HepG2 (cell line): ENCODE results near the gene ZNF284. TPM values are rescaled to one million over a fixed set of nuclear protein-coding genes. Genes with fewer than 3 reads are reported as not detected.

Experiments used
- CHCHD3 ChIP-seq: sonication (generic); formaldehyde crosslinking; IDR thresholded peaks from 2 replicates; pipeline ENCODE4 v1.8.0; 2022; ENCODE audit warnings: mild to moderate bottlenecking, missing genetic modification reagents, moderate library complexity
- EED ChIP-seq: sonication (generic); formaldehyde crosslinking; IDR thresholded peaks from 2 replicates; pipeline ENCODE4 v1.5.0; 2020; ENCODE audit warnings: mild to moderate bottlenecking, missing genetic modification reagents
- IRX3 ChIP-seq: sonication (generic); formaldehyde crosslinking; IDR thresholded peaks from 2 replicates; pipeline ENCODE4 v1.8.1; 2023; ENCODE audit warnings: mild to moderate bottlenecking, low read depth, missing genetic modification reagents, borderline replicate concordance
- JDP2 ChIP-seq: sonication (generic); formaldehyde crosslinking; IDR thresholded peaks from 2 replicates; pipeline ENCODE4 v1.8.1; 2022; ENCODE audit warnings: missing genetic modification reagents, borderline replicate concordance
- MED8 ChIP-seq: sonication (generic); formaldehyde crosslinking; IDR thresholded peaks from 2 replicates; pipeline ENCODE4 v1.8.1; 2023; ENCODE audit warnings: mild to moderate bottlenecking, missing genetic modification reagents; ENCODE audit not compliant: insufficient replicate concordance
- MEF2D ChIP-seq: sonication (generic); formaldehyde crosslinking; IDR thresholded peaks from 2 replicates; pipeline ENCODE4 v1.5.1; 2020; ENCODE audit warnings: mild to moderate bottlenecking, missing genetic modification reagents
- MYNN ChIP-seq: sonication (generic); formaldehyde crosslinking; IDR thresholded peaks from 2 replicates; pipeline ENCODE4 v1.4.0; 2020; ENCODE audit warnings: mild to moderate bottlenecking, low read depth, missing genetic modification reagents
- NFRKB ChIP-seq: fragments of 450-650 bp; IDR thresholded peaks from 2 replicates; pipeline ENCODE4 v1.6.1; 2017
- TBP ChIP-seq: sonication (generic); formaldehyde crosslinking; IDR thresholded peaks from 2 replicates; pipeline ENCODE4 v1.5.0; 2020; ENCODE audit warnings: missing genetic modification reagents
- ZKSCAN8 ChIP-seq: IDR thresholded peaks from 2 replicates; pipeline ENCODE4 v1.6.1; 2016; ENCODE audit warnings: borderline replicate concordance, missing genetic modification reagents, missing compliant biosample characterization
- ZNF180 ChIP-seq: sonication (generic); formaldehyde crosslinking; IDR thresholded peaks from 2 replicates; pipeline ENCODE4 v1.4.0; 2020; ENCODE audit warnings: low read depth, missing genetic modification reagents, borderline replicate concordance
- polyA plus RNA-seq, 8 experiments: library from polyadenylated mRNA; depleted of rRNA in 3 of 8; stranded (reverse) in 7 of 8; unstranded in 1 of 8; fragments of >200 nt; fragmentation: Illumina TruSeq in 4 of 8; extraction: Trizol in 4 of 8; gene quantifications; 2 replicates each; pipeline versions ENCODE4 v1.2.1 to v1.2.3, GENCODE V29; 2011 to 2016; ENCODE audit warnings: low read depth in 4 of 8, missing spikeins in 1 of 8, mixed read lengths in 1 of 8; ENCODE audit not compliant: insufficient read depth in 1 of 8
- total RNA-seq, 5 experiments: library from RNA; depleted of rRNA; stranded (reverse); fragments of >200 nt; fragmentation: Illumina TruSeq; extraction: Trizol; gene quantifications; 2 replicates each; pipeline ENCODE4 v1.2.3, GENCODE V29; 2016; ENCODE audit warnings: low read depth in 1 of 5
- TF ChIP-seq, protein P1 (sequence below): sonication (generic); formaldehyde crosslinking; IDR thresholded peaks from 2 replicates; pipeline ENCODE4 v1.5.1; 2020; ENCODE audit warnings: mild to moderate bottlenecking, missing genetic modification reagents, borderline replicate concordance
- TF ChIP-seq, protein P2 (sequence below): sonication (generic); formaldehyde crosslinking; IDR thresholded peaks from 2 replicates; pipeline ENCODE4 v1.5.0; 2020; ENCODE audit warnings: mild to moderate bottlenecking, low read depth, missing genetic modification reagents, borderline replicate concordance
- TF ChIP-seq, protein P3 (sequence below): IDR thresholded peaks from 2 replicates; pipeline ENCODE4 v1.6.1; 2016; ENCODE audit warnings: low read depth, borderline replicate concordance
- TF ChIP-seq, protein P4 (sequence below): sonication (generic); formaldehyde crosslinking; IDR thresholded peaks from 2 replicates; pipeline ENCODE4 v1.4.0; 2020; ENCODE audit warnings: mild to moderate bottlenecking, missing genetic modification reagents
- TF ChIP-seq, protein P5 (sequence below): sonication (generic); formaldehyde crosslinking; IDR thresholded peaks from 2 replicates; pipeline ENCODE4 v1.4.0; 2020; ENCODE audit warnings: missing genetic modification reagents, borderline replicate concordance
- TF ChIP-seq, protein P6 (sequence below): conservative IDR thresholded peaks from 2 replicates; pipeline ENCODE4 v1.6.1; 2018; ENCODE audit warnings: missing genetic modification reagents

Gene ZNF284
- total and polyA plus RNA-seq, 2 of the 13 experiments (the other 11 are each of a cell fraction or from before 2014, with no cell fraction given) = 1.2 to 2.3 TPM

DNA sequence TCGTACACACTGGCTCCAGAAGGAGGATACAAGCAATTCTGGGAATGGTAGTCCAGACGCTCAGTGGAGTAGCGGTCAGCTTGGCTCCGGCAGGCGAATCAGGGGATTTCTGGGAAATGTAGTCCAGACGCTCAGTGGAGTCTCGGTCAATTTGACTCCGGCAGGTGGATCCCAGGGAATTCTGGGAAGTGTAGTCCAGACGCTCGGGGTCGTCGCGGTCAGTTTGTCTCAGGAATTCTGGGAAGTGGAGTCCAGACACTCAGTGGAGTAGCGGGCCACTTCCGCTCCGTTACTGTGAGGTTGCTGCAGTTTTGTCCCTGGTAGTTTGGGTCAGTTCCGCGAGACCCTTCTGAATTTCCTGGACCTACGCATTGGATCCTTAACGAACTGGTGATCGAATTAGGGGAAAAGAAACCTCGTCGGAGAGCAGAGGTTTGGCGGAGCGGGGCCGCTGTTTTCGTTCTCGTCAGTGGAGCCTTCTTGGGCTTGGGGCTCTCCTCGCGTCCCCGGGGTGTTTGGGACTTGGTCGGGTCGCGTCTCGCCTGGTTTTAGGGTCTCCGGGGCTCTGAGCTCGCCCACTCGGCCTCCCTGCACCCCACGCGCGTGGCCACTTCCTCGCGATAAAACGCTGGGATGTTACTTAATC lies 41.3 kb downstream of the ZNF284 start, which contains the start of gene ZNF225 (continued):
- TF ChIP-seq, protein P1, sequence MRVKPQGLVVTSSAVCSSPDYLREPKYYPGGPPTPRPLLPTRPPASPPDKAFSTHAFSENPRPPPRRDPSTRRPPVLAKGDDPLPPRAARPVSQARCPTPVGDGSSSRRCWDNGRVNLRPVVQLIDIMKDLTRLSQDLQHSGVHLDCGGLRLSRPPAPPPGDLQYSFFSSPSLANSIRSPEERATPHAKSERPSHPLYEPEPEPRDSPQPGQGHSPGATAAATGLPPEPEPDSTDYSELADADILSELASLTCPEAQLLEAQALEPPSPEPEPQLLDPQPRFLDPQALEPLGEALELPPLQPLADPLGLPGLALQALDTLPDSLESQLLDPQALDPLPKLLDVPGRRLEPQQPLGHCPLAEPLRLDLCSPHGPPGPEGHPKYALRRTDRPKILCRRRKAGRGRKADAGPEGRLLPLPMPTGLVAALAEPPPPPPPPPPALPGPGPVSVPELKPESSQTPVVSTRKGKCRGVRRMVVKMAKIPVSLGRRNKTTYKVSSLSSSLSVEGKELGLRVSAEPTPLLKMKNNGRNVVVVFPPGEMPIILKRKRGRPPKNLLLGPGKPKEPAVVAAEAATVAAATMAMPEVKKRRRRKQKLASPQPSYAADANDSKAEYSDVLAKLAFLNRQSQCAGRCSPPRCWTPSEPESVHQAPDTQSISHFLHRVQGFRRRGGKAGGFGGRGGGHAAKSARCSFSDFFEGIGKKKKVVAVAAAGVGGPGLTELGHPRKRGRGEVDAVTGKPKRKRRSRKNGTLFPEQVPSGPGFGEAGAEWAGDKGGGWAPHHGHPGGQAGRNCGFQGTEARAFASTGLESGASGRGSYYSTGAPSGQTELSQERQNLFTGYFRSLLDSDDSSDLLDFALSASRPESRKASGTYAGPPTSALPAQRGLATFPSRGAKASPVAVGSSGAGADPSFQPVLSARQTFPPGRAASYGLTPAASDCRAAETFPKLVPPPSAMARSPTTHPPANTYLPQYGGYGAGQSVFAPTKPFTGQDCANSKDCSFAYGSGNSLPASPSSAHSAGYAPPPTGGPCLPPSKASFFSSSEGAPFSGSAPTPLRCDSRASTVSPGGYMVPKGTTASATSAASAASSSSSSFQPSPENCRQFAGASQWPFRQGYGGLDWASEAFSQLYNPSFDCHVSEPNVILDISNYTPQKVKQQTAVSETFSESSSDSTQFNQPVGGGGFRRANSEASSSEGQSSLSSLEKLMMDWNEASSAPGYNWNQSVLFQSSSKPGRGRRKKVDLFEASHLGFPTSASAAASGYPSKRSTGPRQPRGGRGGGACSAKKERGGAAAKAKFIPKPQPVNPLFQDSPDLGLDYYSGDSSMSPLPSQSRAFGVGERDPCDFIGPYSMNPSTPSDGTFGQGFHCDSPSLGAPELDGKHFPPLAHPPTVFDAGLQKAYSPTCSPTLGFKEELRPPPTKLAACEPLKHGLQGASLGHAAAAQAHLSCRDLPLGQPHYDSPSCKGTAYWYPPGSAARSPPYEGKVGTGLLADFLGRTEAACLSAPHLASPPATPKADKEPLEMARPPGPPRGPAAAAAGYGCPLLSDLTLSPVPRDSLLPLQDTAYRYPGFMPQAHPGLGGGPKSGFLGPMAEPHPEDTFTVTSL (CRISPR knock-in tag) = no peak
- TF ChIP-seq IRX3 (CRISPR knock-in tag) = no peak
- no peak for TF ChIP-seq JDP2
- TF ChIP-seq, protein P2, sequence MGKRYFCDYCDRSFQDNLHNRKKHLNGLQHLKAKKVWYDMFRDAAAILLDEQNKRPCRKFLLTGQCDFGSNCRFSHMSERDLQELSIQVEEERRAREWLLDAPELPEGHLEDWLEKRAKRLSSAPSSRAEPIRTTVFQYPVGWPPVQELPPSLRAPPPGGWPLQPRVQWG = no peak
- 0 out of 2 replicates have a peak, but pooled peaks have one; percentile 53 for TF ChIP-seq ZKSCAN8 (CRISPR knock-in tag)
- TF ChIP-seq NFRKB = no peak
- no peak for TF ChIP-seq CHCHD3 (CRISPR knock-in tag)
- TF ChIP-seq, protein P3, sequence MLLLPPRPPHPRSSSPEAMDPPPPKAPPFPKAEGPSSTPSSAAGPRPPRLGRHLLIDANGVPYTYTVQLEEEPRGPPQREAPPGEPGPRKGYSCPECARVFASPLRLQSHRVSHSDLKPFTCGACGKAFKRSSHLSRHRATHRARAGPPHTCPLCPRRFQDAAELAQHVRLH (CRISPR knock-in tag) = 0 out of 2 replicates have a peak, but pooled peaks have one; percentile 23
- no peak for TF ChIP-seq TBP (CRISPR knock-in tag)
- TF ChIP-seq ZNF180 (CRISPR knock-in tag) = no peak
- TF ChIP-seq EED (CRISPR knock-in tag) = no peak
- TF ChIP-seq, protein P4, sequence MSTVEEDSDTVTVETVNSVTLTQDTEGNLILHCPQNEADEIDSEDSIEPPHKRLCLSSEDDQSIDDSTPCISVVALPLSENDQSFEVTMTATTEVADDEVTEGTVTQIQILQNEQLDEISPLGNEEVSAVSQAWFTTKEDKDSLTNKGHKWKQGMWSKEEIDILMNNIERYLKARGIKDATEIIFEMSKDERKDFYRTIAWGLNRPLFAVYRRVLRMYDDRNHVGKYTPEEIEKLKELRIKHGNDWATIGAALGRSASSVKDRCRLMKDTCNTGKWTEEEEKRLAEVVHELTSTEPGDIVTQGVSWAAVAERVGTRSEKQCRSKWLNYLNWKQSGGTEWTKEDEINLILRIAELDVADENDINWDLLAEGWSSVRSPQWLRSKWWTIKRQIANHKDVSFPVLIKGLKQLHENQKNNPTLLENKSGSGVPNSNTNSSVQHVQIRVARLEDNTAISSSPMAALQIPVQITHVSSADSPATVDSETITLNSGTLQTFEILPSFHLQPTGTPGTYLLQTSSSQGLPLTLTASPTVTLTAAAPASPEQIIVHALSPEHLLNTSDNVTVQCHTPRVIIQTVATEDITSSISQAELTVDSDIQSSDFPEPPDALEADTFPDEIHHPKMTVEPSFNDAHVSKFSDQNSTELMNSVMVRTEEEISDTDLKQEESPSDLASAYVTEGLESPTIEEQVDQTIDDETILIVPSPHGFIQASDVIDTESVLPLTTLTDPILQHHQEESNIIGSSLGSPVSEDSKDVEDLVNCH (CRISPR knock-in tag) = no peak
- no peak for TF ChIP-seq MED8 (CRISPR knock-in tag)
- TF ChIP-seq, protein P5, sequence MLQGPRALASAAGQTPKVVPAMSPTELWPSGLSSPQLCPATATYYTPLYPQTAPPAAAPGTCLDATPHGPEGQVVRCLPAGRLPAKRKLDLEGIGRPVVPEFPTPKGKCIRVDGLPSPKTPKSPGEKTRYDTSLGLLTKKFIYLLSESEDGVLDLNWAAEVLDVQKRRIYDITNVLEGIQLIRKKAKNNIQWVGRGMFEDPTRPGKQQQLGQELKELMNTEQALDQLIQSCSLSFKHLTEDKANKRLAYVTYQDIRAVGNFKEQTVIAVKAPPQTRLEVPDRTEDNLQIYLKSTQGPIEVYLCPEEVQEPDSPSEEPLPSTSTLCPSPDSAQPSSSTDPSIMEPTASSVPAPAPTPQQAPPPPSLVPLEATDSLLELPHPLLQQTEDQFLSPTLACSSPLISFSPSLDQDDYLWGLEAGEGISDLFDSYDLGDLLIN (CRISPR knock-in tag) = no peak
- TF ChIP-seq, protein P6, sequence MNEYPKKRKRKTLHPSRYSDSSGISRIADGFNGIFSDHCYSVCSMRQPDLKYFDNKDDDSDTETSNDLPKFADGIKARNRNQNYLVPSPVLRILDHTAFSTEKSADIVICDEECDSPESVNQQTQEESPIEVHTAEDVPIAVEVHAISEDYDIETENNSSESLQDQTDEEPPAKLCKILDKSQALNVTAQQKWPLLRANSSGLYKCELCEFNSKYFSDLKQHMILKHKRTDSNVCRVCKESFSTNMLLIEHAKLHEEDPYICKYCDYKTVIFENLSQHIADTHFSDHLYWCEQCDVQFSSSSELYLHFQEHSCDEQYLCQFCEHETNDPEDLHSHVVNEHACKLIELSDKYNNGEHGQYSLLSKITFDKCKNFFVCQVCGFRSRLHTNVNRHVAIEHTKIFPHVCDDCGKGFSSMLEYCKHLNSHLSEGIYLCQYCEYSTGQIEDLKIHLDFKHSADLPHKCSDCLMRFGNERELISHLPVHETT (CRISPR knock-in tag) = no peak
- no peak for TF ChIP-seq MYNN
- TF ChIP-seq MEF2D (CRISPR knock-in tag) = 0 out of 2 replicates have a peak, but pooled peaks have one; percentile 19
